ENCODE results near the gene ATP6V0D1.

The ATP6V0D1 gene

GRCh38 chr16:67400901-67401300, 80.1 kb downstream of the ATP6V0D1 start:
- DNase-seq, result no peak

- no peak for DNase-seq
Observed at GRCh38 chr16:67399749-67400704, 80.9 kb downstream of the ATP6V0D1 start.

- DNase-seq, result peak; percentile 3
Observed at GRCh38 chr16:67399218-67399733, 81.7 kb downstream of the ATP6V0D1 start.

- DNase-seq, result no peak
Observed at GRCh38 chr16:67398546-67399217, 82.3 kb downstream of the ATP6V0D1 start.

GRCh38 chr16:67397812-67398545, 83.0 kb downstream of the ATP6V0D1 start:
- peak; percentile 6 for DNase-seq

GRCh38 chr16:67397036-67397801, 83.7 kb downstream of the ATP6V0D1 start:
- no peak for DNase-seq

- DNase-seq, result no peak
Observed at GRCh38 chr16:67396159-67397035, 84.6 kb downstream of the ATP6V0D1 start.

- no peak for DNase-seq
Observed at GRCh38 chr16:67395458-67396158, 85.3 kb downstream of the ATP6V0D1 start.

- no peak for DNase-seq
Observed at GRCh38 chr16:67395105-67395457, 85.9 kb downstream of the ATP6V0D1 start.

GRCh38 chr16:67394155-67395104, 86.5 kb downstream of the ATP6V0D1 start:
- DNase-seq, result no peak

- DNase-seq, result no peak
Observed at GRCh38 chr16:67393788-67394154, 87.2 kb downstream of the ATP6V0D1 start.

GRCh38 chr16:67393111-67393787, 87.7 kb downstream of the ATP6V0D1 start, which contains the start of gene TPPP3:
TPPP3 (minus strand) TSS chr16:67393498; CDS start chr16:67391111, 2,387 bp downstream.
- DNase-seq, result peak; percentile 45

- DNase-seq, result no peak
Observed at GRCh38 chr16:67392301-67393059, 88.5 kb downstream of the ATP6V0D1 start.

- DNase-seq, result no peak
Observed at GRCh38 chr16:67391424-67392300, 89.3 kb downstream of the ATP6V0D1 start.

- no peak for DNase-seq
Observed at GRCh38 chr16:67390816-67391423, 90.0 kb downstream of the ATP6V0D1 start.

Measured in kidney glomerular epithelial cell (primary cell).